GM12878 (cell line): ENCODE data around the gene VASH1. TPM values are rescaled to one million over a fixed set of nuclear protein-coding genes. Genes with fewer than 3 reads are reported as not detected.

Experiments
- ASH2L ChIP-seq: fragments of 300-600, 200-600 bp; sonication (generic); IDR thresholded peaks from 2 replicates; pipeline ENCODE4 v1.6.1; 2017; ENCODE audit warnings: low read depth, mild to moderate bottlenecking, borderline replicate concordance
- BRCA1 ChIP-seq: IDR thresholded peaks from 2 replicates; pipeline ENCODE4 v1.6.1; 2011; ENCODE audit warnings: low read depth, low read length, improper control_type of control experiment
- CHD1 ChIP-seq: IDR thresholded peaks from 2 replicates; pipeline ENCODE4 v1.6.1; 2012; ENCODE audit warnings: low read depth, low read length, improper control_type of control experiment
- EED ChIP-seq: sonication (generic); IDR thresholded peaks from 2 replicates; pipeline ENCODE4 v1.6.1; 2016; ENCODE audit warnings: antibody characterized with exemption, low read depth
- IKZF2 ChIP-seq, 2 experiments: fragments of 450-650 bp; IDR thresholded peaks; 2 replicates each; pipeline ENCODE4 v1.6.1; 2017; ENCODE audit warnings: mild to moderate bottlenecking in 2 of 2, moderate library complexity in 2 of 2
- JUNB ChIP-seq: IDR thresholded peaks from 2 replicates; pipeline ENCODE4 v1.6.1; 2016; ENCODE audit warnings: antibody characterized with exemption, mild to moderate bottlenecking
- MEF2A ChIP-seq: IDR thresholded peaks from 2 replicates; pipeline ENCODE4 v1.6.1; 2011; ENCODE audit warnings: low read depth, mild to moderate bottlenecking, low read length, moderate library complexity; ENCODE audit not compliant: insufficient read depth
- MTA2 ChIP-seq: fragments of 450-650 bp; IDR thresholded peaks from 2 replicates; pipeline ENCODE4 v1.6.1; 2016; ENCODE audit warnings: low read depth, mild to moderate bottlenecking, moderate library complexity
- MTA3 ChIP-seq: IDR thresholded peaks from 2 replicates; pipeline ENCODE4 v1.6.1; 2012; ENCODE audit warnings: low read length, inconsistent platforms, borderline replicate concordance
- RB1 ChIP-seq: fragments of 450-650 bp; formaldehyde crosslinking; IDR thresholded peaks from 2 replicates; pipeline ENCODE4 v1.6.1; 2017; ENCODE audit warnings: mild to moderate bottlenecking, borderline replicate concordance
- STAT1 ChIP-seq: fragments of 450-650 bp; conservative IDR thresholded peaks from 2 replicates; pipeline ENCODE4 v1.6.1; 2014; ENCODE audit warnings: antibody characterized with exemption, mild to moderate bottlenecking
- ZBTB4 ChIP-seq: fragments of 450-650 bp; formaldehyde crosslinking; IDR thresholded peaks from 2 replicates; pipeline ENCODE4 v1.4.0; 2022; ENCODE audit warnings: mild to moderate bottlenecking, moderate library complexity
- polyA plus RNA-seq, 11 experiments: library from polyadenylated mRNA; depleted of rRNA in 4 of 11; unstranded in 6 of 11; stranded (reverse) in 5 of 11; fragments of >200 nt; fragmentation: Nextera tagmentation in 4 of 11; fragmentation: Illumina TruSeq in 1 of 11; extraction: Ambion mirVana in 4 of 11; extraction: Trizol in 1 of 11; gene quantifications; 1 replicate in 1 of 11; 2 replicates in 10 of 11; pipeline versions ENCODE4 v1.2.1 to v1.2.3, GENCODE V29; 2011 to 2016; ENCODE audit warnings: inconsistent platforms in 2 of 11, missing spikeins in 2 of 11, low read depth in 1 of 11
- total RNA-seq, 4 experiments: library from RNA; depleted of rRNA in 3 of 4; stranded (reverse); fragments of >200 nt in 3 of 4; fragmentation: Illumina TruSeq in 1 of 4; extraction: Trizol in 1 of 4; gene quantifications; 2 replicates each; pipeline versions ENCODE4 v1.2.1 to v1.2.3, GENCODE V29; 2013 to 2021
- TF ChIP-seq, protein P1 (sequence below): fragments of 450-650 bp; IDR thresholded peaks from 2 replicates; pipeline ENCODE4 v1.6.1; 2017; ENCODE audit warnings: mild to moderate bottlenecking, moderate library complexity

VASH1 gene
- total and polyA plus RNA-seq, 10 of the 15 experiments (the other 5 are each of a cell fraction or from before 2014, with no cell fraction given) = 0.06 to 2.3 (median 0.53) TPM

DNA sequence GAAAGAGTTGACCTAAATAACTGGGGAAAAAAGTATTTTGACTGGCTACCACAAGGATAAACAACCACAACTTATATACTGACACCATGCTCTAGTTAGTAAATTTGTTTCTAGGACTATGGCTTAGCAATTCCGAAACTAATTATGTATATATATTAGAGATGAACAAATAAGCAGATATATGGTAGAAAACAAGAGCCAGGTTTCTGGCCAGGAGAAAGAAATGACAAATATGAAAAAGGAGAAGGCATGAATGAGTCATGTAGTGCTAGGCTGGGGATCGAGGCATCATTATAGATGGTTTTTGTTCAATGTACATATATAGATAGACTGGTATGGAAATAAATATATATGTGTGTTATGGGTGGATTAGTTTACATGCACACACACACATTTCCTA is 59.4 kb downstream of the VASH1 start (continued):
- TF ChIP-seq ZBTB4 (CRISPR knock-in tag) (no peak), ASH2L (no peak), BRCA1 (no peak), MTA3 (no peak), MTA2 (peak; percentile 79), IKZF2 (IDR thresholded peaks at IDR 0.05) (peak in 1 of 2 experiments; percentile 10; a peak in 1 of 4 replicates), STAT1 (no peak), CHD1 (no peak), MEF2A (no peak), EED (no peak), RB1 (no peak), JUNB (peak; percentile 44)
- TF ChIP-seq, protein P1, sequence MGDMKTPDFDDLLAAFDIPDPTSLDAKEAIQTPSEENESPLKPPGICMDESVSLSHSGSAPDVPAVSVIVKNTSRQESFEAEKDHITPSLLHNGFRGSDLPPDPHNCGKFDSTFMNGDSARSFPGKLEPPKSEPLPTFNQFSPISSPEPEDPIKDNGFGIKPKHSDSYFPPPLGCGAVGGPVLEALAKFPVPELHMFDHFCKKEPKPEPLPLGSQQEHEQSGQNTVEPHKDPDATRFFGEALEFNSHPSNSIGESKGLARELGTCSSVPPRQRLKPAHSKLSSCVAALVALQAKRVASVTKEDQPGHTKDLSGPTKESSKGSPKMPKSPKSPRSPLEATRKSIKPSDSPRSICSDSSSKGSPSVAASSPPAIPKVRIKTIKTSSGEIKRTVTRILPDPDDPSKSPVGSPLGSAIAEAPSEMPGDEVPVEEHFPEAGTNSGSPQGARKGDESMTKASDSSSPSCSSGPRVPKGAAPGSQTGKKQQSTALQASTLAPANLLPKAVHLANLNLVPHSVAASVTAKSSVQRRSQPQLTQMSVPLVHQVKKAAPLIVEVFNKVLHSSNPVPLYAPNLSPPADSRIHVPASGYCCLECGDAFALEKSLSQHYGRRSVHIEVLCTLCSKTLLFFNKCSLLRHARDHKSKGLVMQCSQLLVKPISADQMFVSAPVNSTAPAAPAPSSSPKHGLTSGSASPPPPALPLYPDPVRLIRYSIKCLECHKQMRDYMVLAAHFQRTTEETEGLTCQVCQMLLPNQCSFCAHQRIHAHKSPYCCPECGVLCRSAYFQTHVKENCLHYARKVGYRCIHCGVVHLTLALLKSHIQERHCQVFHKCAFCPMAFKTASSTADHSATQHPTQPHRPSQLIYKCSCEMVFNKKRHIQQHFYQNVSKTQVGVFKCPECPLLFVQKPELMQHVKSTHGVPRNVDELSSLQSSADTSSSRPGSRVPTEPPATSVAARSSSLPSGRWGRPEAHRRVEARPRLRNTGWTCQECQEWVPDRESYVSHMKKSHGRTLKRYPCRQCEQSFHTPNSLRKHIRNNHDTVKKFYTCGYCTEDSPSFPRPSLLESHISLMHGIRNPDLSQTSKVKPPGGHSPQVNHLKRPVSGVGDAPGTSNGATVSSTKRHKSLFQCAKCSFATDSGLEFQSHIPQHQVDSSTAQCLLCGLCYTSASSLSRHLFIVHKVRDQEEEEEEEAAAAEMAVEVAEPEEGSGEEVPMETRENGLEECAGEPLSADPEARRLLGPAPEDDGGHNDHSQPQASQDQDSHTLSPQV = no peak
